Thyroid gland (tissue), 4 donors: Measurements from ENCODE around the gene DYNLT1.

Experiments
- CTCF ChIP-seq, 6 experiments: fragments of 200-600 bp in 3 of 6; fragments of 450-650 bp in 3 of 6; sonication (generic) in 3 of 6; IDR thresholded peaks; one replicate each; pipeline ENCODE4 v1.5.1; 2016 to 2019; ENCODE audit warnings: antibody characterized with exemption in 6 of 6, mild to moderate bottlenecking in 2 of 6, inconsistent platforms in 1 of 6, moderate library complexity in 1 of 6
- POLR2A ChIP-seq, 2 donors: fragments of 450-650 bp; IDR thresholded peaks; one replicate each; pipeline ENCODE4 v1.6.1; 2017; ENCODE audit warnings: antibody characterized with exemption in 2 of 2, mild to moderate bottlenecking in 2 of 2, moderate library complexity in 1 of 2

GRCh38 chr6:158688860-158689259 is 44.3 kb upstream of the DYNLT1 start:
- no peak for TF ChIP-seq POLR2A (IDR thresholded peaks at IDR 0.05)
- TF ChIP-seq CTCF (IDR thresholded peaks at IDR 0.05) = no peak
